ENCODE results near the gene PCYT1B.

DNA sequence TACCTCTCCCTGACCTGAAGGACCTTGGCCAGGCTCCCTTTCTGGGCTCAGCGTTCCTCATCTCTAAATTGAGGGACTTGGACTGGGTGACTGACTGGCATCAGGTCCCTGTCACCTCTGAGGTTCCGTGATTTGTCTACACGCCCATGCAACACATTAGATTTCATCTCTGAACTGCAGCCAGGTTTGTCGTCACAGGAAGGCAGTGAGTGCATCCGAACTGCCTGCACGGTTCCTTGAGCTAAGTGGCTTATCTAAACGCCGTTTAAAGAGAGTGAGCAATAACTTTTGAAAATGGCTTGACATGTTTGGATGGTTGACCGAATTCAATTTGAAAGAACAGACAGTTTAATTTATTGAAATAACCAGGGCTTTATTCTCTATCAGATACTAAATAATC, 70.1 kb downstream of the PCYT1B start:
- TF ChIP-seq, protein P1, sequence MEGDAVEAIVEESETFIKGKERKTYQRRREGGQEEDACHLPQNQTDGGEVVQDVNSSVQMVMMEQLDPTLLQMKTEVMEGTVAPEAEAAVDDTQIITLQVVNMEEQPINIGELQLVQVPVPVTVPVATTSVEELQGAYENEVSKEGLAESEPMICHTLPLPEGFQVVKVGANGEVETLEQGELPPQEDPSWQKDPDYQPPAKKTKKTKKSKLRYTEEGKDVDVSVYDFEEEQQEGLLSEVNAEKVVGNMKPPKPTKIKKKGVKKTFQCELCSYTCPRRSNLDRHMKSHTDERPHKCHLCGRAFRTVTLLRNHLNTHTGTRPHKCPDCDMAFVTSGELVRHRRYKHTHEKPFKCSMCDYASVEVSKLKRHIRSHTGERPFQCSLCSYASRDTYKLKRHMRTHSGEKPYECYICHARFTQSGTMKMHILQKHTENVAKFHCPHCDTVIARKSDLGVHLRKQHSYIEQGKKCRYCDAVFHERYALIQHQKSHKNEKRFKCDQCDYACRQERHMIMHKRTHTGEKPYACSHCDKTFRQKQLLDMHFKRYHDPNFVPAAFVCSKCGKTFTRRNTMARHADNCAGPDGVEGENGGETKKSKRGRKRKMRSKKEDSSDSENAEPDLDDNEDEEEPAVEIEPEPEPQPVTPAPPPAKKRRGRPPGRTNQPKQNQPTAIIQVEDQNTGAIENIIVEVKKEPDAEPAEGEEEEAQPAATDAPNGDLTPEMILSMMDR (IDR thresholded peaks at IDR 0.05): no peak
- no peak for TF ChIP-seq POLR2A (IDR thresholded peaks at IDR 0.05)

Data from lower leg skin (tissue), 3 donors.